ENCODE results near the gene PRPF4.

The PRPF4 gene

GRCh38 chr9:113310538-113310937 lies 35.1 kb downstream of the PRPF4 start:
- Histone ChIP-seq H3K4me3 (ENCODE audit: low read length) (no peak overlapping the region), H3K36me3 (ENCODE audit: control insufficient read depth, insufficient read depth, low read length) (no peaks in the 10 kb centered on the region), H3K4me1 (ENCODE audit: control insufficient read depth, insufficient read depth, low read length) (no peaks in the 10 kb centered on the region), H3K27ac (ENCODE audit: low read length) (no peak overlapping the region), H3K27me3 (ENCODE audit: control insufficient read depth, insufficient read depth, low read length) (no peaks in the 10 kb centered on the region), H3K9me3 (ENCODE audit: control insufficient read depth, insufficient read depth, low read length) (no peaks in the 10 kb centered on the region)
- no peak for DNase-seq (ENCODE audit: low read depth, low spot score)
- WGBS (ENCODE audit: insufficient coverage, insufficient read length) = no CpG with 5 or more reads among the region's 3 CpGs

GRCh38 chr9:113311961-113312360 lies 36.5 kb downstream of the PRPF4 start:
- WGBS (ENCODE audit: insufficient coverage, insufficient read length) = no CpG with 5 or more reads among the region's 3 CpGs
- Histone ChIP-seq H3K36me3 (ENCODE audit: control insufficient read depth, insufficient read depth, low read length) (no peaks in the 10 kb centered on the region), H3K27ac (ENCODE audit: low read length) (no peak overlapping the region), H3K4me1 (ENCODE audit: control insufficient read depth, insufficient read depth, low read length) (no peaks in the 10 kb centered on the region), H3K9me3 (ENCODE audit: control insufficient read depth, insufficient read depth, low read length) (no peaks in the 10 kb centered on the region), H3K27me3 (ENCODE audit: control insufficient read depth, insufficient read depth, low read length) (no peaks in the 10 kb centered on the region), H3K4me3 (ENCODE audit: low read length) (no peak overlapping the region)
- no peak for DNase-seq (ENCODE audit: low read depth, low spot score)

- WGBS (ENCODE audit: insufficient coverage, insufficient read length) = no CpG with 5 or more reads among the region's 5 CpGs
- DNase-seq (ENCODE audit: low read depth, low spot score) = no peak
- H3K4me1 ChIP-seq (ENCODE audit: control insufficient read depth, insufficient read depth, low read length) = no peaks in the 10 kb centered on the region
- no peaks in the 10 kb centered on the region for H3K9me3 ChIP-seq (ENCODE audit: control insufficient read depth, insufficient read depth, low read length)
- H3K4me3 ChIP-seq (ENCODE audit: low read length) = no peak overlapping the region
- no peaks in the 10 kb centered on the region for H3K27me3 ChIP-seq (ENCODE audit: control insufficient read depth, insufficient read depth, low read length)
- H3K36me3 ChIP-seq (ENCODE audit: control insufficient read depth, insufficient read depth, low read length) = no peaks in the 10 kb centered on the region
- H3K27ac ChIP-seq (ENCODE audit: low read length) = no peak overlapping the region
These were observed 37.8 kb downstream of the PRPF4 start for GRCh38 chr9:113313261-113313660.

- no peaks in the 10 kb centered on the region for H3K27me3 ChIP-seq (ENCODE audit: control insufficient read depth, insufficient read depth, low read length)
- no peak overlapping the region for H3K4me3 ChIP-seq (ENCODE audit: low read length)
- H3K27ac ChIP-seq (ENCODE audit: low read length) = no peak overlapping the region
- H3K36me3 ChIP-seq (ENCODE audit: control insufficient read depth, insufficient read depth, low read length) = no peaks in the 10 kb centered on the region
- no peaks in the 10 kb centered on the region for H3K4me1 ChIP-seq (ENCODE audit: control insufficient read depth, insufficient read depth, low read length)
- no peaks in the 10 kb centered on the region for H3K9me3 ChIP-seq (ENCODE audit: control insufficient read depth, insufficient read depth, low read length)
- no peak for DNase-seq (ENCODE audit: low read depth, low spot score)
These were observed 39.8 kb downstream of the PRPF4 start for GRCh38 chr9:113315231-113315630.

- no peaks in the 10 kb centered on the region for H3K4me1 ChIP-seq (ENCODE audit: control insufficient read depth, insufficient read depth, low read length)
- H3K4me3 ChIP-seq (ENCODE audit: low read length) = no peak overlapping the region
- no peak for DNase-seq (ENCODE audit: low read depth, low spot score)
- no peaks in the 10 kb centered on the region for H3K27me3 ChIP-seq (ENCODE audit: control insufficient read depth, insufficient read depth, low read length)
- WGBS (ENCODE audit: insufficient coverage, insufficient read length) = no CpG with 5 or more reads among the region's 4 CpGs
- no peaks in the 10 kb centered on the region for H3K36me3 ChIP-seq (ENCODE audit: control insufficient read depth, insufficient read depth, low read length)
- H3K9me3 ChIP-seq (ENCODE audit: control insufficient read depth, insufficient read depth, low read length) = no peaks in the 10 kb centered on the region
- no peak overlapping the region for H3K27ac ChIP-seq (ENCODE audit: low read length)
These were observed 40.6 kb downstream of the PRPF4 start for GRCh38 chr9:113316030-113316429.

- Histone ChIP-seq H3K36me3 (ENCODE audit: control insufficient read depth, insufficient read depth, low read length) (no peaks in the 10 kb centered on the region), H3K9me3 (ENCODE audit: control insufficient read depth, insufficient read depth, low read length) (no peaks in the 10 kb centered on the region), H3K27me3 (ENCODE audit: control insufficient read depth, insufficient read depth, low read length) (no peaks in the 10 kb centered on the region), H3K27ac (ENCODE audit: low read length) (no peak overlapping the region), H3K4me1 (ENCODE audit: control insufficient read depth, insufficient read depth, low read length) (no peaks in the 10 kb centered on the region), H3K4me3 (ENCODE audit: low read length) (no peak overlapping the region)
- no CpG with 5 or more reads among the region's 2 CpGs for WGBS (ENCODE audit: insufficient coverage, insufficient read length)
- DNase-seq (ENCODE audit: low read depth, low spot score) = no peak
These were observed 42.3 kb downstream of the PRPF4 start for GRCh38 chr9:113317777-113318176.

- no peak overlapping the region for H3K4me3 ChIP-seq (ENCODE audit: low read length)
- H3K4me1 ChIP-seq (ENCODE audit: control insufficient read depth, insufficient read depth, low read length) = no peaks in the 10 kb centered on the region
- no peaks in the 10 kb centered on the region for H3K9me3 ChIP-seq (ENCODE audit: control insufficient read depth, insufficient read depth, low read length)
- H3K36me3 ChIP-seq (ENCODE audit: control insufficient read depth, insufficient read depth, low read length) = no peaks in the 10 kb centered on the region
- no peak for DNase-seq (ENCODE audit: low read depth, low spot score)
- no peaks in the 10 kb centered on the region for H3K27me3 ChIP-seq (ENCODE audit: control insufficient read depth, insufficient read depth, low read length)
- H3K27ac ChIP-seq (ENCODE audit: low read length) = no peak overlapping the region
- WGBS (ENCODE audit: insufficient coverage, insufficient read length) = no CpG with 5 or more reads among the region's 2 CpGs
These were observed 43.6 kb downstream of the PRPF4 start for GRCh38 chr9:113319054-113319453.

- Histone ChIP-seq H3K27ac (ENCODE audit: low read length) (no peak overlapping the region), H3K9me3 (ENCODE audit: control insufficient read depth, insufficient read depth, low read length) (no peaks in the 10 kb centered on the region), H3K4me1 (ENCODE audit: control insufficient read depth, insufficient read depth, low read length) (no peaks in the 10 kb centered on the region), H3K27me3 (ENCODE audit: control insufficient read depth, insufficient read depth, low read length) (no peaks in the 10 kb centered on the region), H3K4me3 (ENCODE audit: low read length) (no peak overlapping the region), H3K36me3 (ENCODE audit: control insufficient read depth, insufficient read depth, low read length) (no peaks in the 10 kb centered on the region)
- DNase-seq (ENCODE audit: low read depth, low spot score) = no peak
- no CpG with 5 or more reads among the region's 3 CpGs for WGBS (ENCODE audit: insufficient coverage, insufficient read length)
These were observed 44.6 kb downstream of the PRPF4 start for GRCh38 chr9:113320051-113320450.

- H3K36me3 ChIP-seq (ENCODE audit: control insufficient read depth, insufficient read depth, low read length) = no peaks in the 10 kb centered on the region
- H3K4me3 ChIP-seq (ENCODE audit: low read length) = no peak overlapping the region
- no peaks in the 10 kb centered on the region for H3K27me3 ChIP-seq (ENCODE audit: control insufficient read depth, insufficient read depth, low read length)
- H3K9me3 ChIP-seq (ENCODE audit: control insufficient read depth, insufficient read depth, low read length) = no peaks in the 10 kb centered on the region
- no peaks in the 10 kb centered on the region for H3K4me1 ChIP-seq (ENCODE audit: control insufficient read depth, insufficient read depth, low read length)
- H3K27ac ChIP-seq (ENCODE audit: low read length) = no peak overlapping the region
- no peak for DNase-seq (ENCODE audit: low read depth, low spot score)
- no CpG with 5 or more reads among the region's 6 CpGs for WGBS (ENCODE audit: insufficient coverage, insufficient read length)
These were observed 47.2 kb downstream of the PRPF4 start for GRCh38 chr9:113322671-113323070.

- no peaks in the 10 kb centered on the region for H3K36me3 ChIP-seq (ENCODE audit: control insufficient read depth, insufficient read depth, low read length)
- H3K27ac ChIP-seq (ENCODE audit: low read length) = no peak overlapping the region
- no peaks in the 10 kb centered on the region for H3K4me1 ChIP-seq (ENCODE audit: control insufficient read depth, insufficient read depth, low read length)
- no peaks in the 10 kb centered on the region for H3K27me3 ChIP-seq (ENCODE audit: control insufficient read depth, insufficient read depth, low read length)
- H3K9me3 ChIP-seq (ENCODE audit: control insufficient read depth, insufficient read depth, low read length) = no peaks in the 10 kb centered on the region
- H3K4me3 ChIP-seq (ENCODE audit: low read length) = no peak overlapping the region
- no peak for DNase-seq (ENCODE audit: low read depth, low spot score)
- WGBS (ENCODE audit: insufficient coverage, insufficient read length) = no CpG with 5 or more reads among the region's 4 CpGs
These were observed 50.8 kb downstream of the PRPF4 start for GRCh38 chr9:113326230-113326629.

GRCh38 chr9:113328045-113328782 lies 52.8 kb downstream of the PRPF4 start:
- no peaks in the 10 kb centered on the region for H3K9me3 ChIP-seq (ENCODE audit: control insufficient read depth, insufficient read depth, low read length)
- H3K36me3 ChIP-seq (ENCODE audit: control insufficient read depth, insufficient read depth, low read length) = no peaks in the 10 kb centered on the region
- no CpG with 5 or more reads among the region's 3 CpGs for WGBS (ENCODE audit: insufficient coverage, insufficient read length)
- H3K4me3 ChIP-seq (ENCODE audit: low read length) = no peak overlapping the region
- no peaks in the 10 kb centered on the region for H3K4me1 ChIP-seq (ENCODE audit: control insufficient read depth, insufficient read depth, low read length)
- H3K27ac ChIP-seq (ENCODE audit: low read length) = no peak overlapping the region
- no peaks in the 10 kb centered on the region for H3K27me3 ChIP-seq (ENCODE audit: control insufficient read depth, insufficient read depth, low read length)
- DNase-seq (ENCODE audit: low read depth, low spot score) = no peak

Data from iPS DF 6.9 (cell line).